ENCODE data around the gene MAST4. TPM values are rescaled to one million over a fixed set of nuclear protein-coding genes. Genes with fewer than 3 reads are reported as not detected.

Gene MAST4
- total RNA-seq, 5 donors from 2014 or later (not counting 1 experiment from before 2014, with no cell fraction given), result 26.1 to 35.5 (median 32.0) TPM

DNA sequence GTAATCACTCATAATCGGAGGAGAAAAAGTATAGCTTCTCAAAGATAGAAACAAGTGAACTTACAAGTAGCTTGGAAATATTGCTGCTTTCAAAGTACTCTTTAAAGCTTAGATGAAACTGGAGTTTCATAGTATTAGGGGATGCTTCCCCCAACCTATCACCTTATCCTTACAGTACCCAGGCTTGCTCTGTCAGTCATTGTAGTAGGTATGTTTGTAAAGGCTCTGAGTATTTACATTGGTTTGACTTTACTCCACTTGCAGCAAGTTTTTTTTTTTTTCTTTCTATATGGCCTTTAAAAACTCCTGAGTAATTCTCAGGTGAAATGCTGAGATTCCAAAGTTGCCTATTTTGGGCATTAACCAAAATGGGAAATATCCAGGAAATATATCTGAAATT is 515.6 kb downstream of the MAST4 start:
- Mint-ChIP-seq H3K36me3 (peaks cover 48% of the 10 kb centered on the region), H3K27ac (no peak overlapping the region), H3K27me3 (no peaks in the 10 kb centered on the region), H3K9me3 (no peaks in the 10 kb centered on the region), H3K4me1 (no peaks in the 10 kb centered on the region), H3K4me3 (no peak overlapping the region)
- ATAC-seq (replicated peaks in 1 of 4), result no peak
- CTCF ChIA-PET, result no interaction called here
- H3K4me3 ChIP-seq (ENCODE audit: control insufficient read depth in 1 of 2, extremely low read depth in 1 of 2, low read length in 1 of 2), result no peak overlapping the region
- no peaks in the 10 kb centered on the region for H3K4me1 ChIP-seq (ENCODE audit: control insufficient read depth in 1 of 2, extremely low read depth in 1 of 2, insufficient read depth in 2 of 2, low read length in 2 of 2)
- no peaks in the 10 kb centered on the region for H3K9me3 ChIP-seq
- H3K36me3 ChIP-seq (ENCODE audit: control insufficient read depth in 2 of 2, extremely low read depth in 1 of 2, insufficient read depth in 1 of 2, low read length in 1 of 2), result peaks cover 7 to 26% of the 10 kb centered on the region in 2 donors
- no peaks in the 10 kb centered on the region for H3K27me3 ChIP-seq (replicated peaks in 1 of 2; ENCODE audit: control insufficient read depth in 2 of 2, extremely low read depth in 1 of 2, insufficient read depth in 2 of 2, low read length in 1 of 2)
- DNase-seq, result no peak
- WGBS (ENCODE audit: insufficient coverage), result no CpG with 5 or more reads among the region's 1 CpG
- POLR2A ChIA-PET, result no interaction called here
- H3K27ac ChIP-seq (ENCODE audit: low read length), result no peak overlapping the region

DNA sequence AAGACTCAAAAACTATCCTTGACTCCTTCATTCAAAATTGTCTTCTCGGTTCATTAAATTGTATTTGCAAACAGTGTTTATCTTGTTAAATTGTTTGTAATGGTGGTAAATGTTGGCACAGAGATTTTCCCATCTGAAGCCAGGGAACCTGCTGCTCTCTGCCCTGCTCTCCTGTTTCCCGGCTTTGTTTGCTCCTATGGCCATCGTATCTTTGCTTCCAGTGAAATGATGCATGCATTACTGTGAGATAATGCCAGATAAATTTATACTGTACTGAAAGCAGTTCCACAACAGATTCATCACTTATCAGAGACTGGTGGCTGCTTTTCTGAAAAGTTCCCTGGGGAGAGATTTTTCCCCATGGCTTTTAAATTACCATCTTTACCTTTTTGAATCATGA is 519.1 kb downstream of the MAST4 start:
- H3K4me1 ChIP-seq (ENCODE audit: control insufficient read depth in 1 of 2, extremely low read depth in 1 of 2, insufficient read depth in 2 of 2, low read length in 2 of 2), result no peaks in the 10 kb centered on the region
- POLR2A ChIA-PET, result no interaction called here
- WGBS (ENCODE audit: insufficient coverage), result no CpG with 5 or more reads among the region's 3 CpGs
- Mint-ChIP-seq H3K4me3 (no peak overlapping the region), H3K27ac (no peak overlapping the region), H3K9me3 (no peaks in the 10 kb centered on the region), H3K27me3 (no peaks in the 10 kb centered on the region), H3K4me1 (no peaks in the 10 kb centered on the region), H3K36me3 (peaks cover 53% of the 10 kb centered on the region)
- no peak for DNase-seq
- no peak for ATAC-seq (replicated peaks in 1 of 4)
- no peaks in the 10 kb centered on the region for H3K9me3 ChIP-seq
- H3K36me3 ChIP-seq (ENCODE audit: control insufficient read depth in 2 of 2, extremely low read depth in 1 of 2, insufficient read depth in 1 of 2, low read length in 1 of 2), result peaks cover 7 to 19% of the 10 kb centered on the region in 2 donors
- CTCF ChIA-PET, result no interaction called here
- H3K27me3 ChIP-seq (replicated peaks in 1 of 2; ENCODE audit: control insufficient read depth in 2 of 2, extremely low read depth in 1 of 2, insufficient read depth in 2 of 2, low read length in 1 of 2), result no peaks in the 10 kb centered on the region
- H3K27ac ChIP-seq (ENCODE audit: low read length), result no peak overlapping the region
- H3K4me3 ChIP-seq (ENCODE audit: control insufficient read depth in 1 of 2, extremely low read depth in 1 of 2, low read length in 1 of 2), result no peak overlapping the region

- DNase-seq, result no peak
- Histone ChIP-seq H3K36me3 (ENCODE audit: control insufficient read depth in 2 of 2, extremely low read depth in 1 of 2, insufficient read depth in 1 of 2, low read length in 1 of 2) (peaks cover 7 to 17% of the 10 kb centered on the region in 2 donors), H3K27me3 (replicated peaks in 1 of 2; ENCODE audit: control insufficient read depth in 2 of 2, extremely low read depth in 1 of 2, insufficient read depth in 2 of 2, low read length in 1 of 2) (no peaks in the 10 kb centered on the region), H3K27ac (ENCODE audit: low read length) (no peak overlapping the region), H3K4me1 (ENCODE audit: control insufficient read depth in 1 of 2, extremely low read depth in 1 of 2, insufficient read depth in 2 of 2, low read length in 2 of 2) (no peaks in the 10 kb centered on the region), H3K4me3 (ENCODE audit: control insufficient read depth in 1 of 2, extremely low read depth in 1 of 2, low read length in 1 of 2) (no peak overlapping the region), H3K9me3 (no peaks in the 10 kb centered on the region)
- POLR2A ChIA-PET, result no interaction called here
- H3K27me3 Mint-ChIP-seq, result no peaks in the 10 kb centered on the region
- CTCF ChIA-PET, result interaction anchor here in 1 of 2 donors (0.7 kb wide), 1 partner anchor 497 kb away, joined by 4 read pairs; no protein-coding TSS in a partner anchor
- H3K27ac Mint-ChIP-seq, result no peak overlapping the region
- no peak for ATAC-seq (replicated peaks in 1 of 4)
- H3K9me3 Mint-ChIP-seq, result no peaks in the 10 kb centered on the region
- peaks cover 52% of the 10 kb centered on the region for H3K36me3 Mint-ChIP-seq
- no peak overlapping the region for H3K4me3 Mint-ChIP-seq
- no peaks in the 10 kb centered on the region for H3K4me1 Mint-ChIP-seq
- WGBS (ENCODE audit: insufficient coverage), result 100% methylated on average over 3 of the region's 3 CpGs
These were observed 519.6 kb downstream of the MAST4 start for GRCh38 chr5:67115817-67116216.

GRCh38 chr5:67118050-67118620 is 521.9 kb downstream of the MAST4 start:
- Mint-ChIP-seq H3K9me3 (no peaks in the 10 kb centered on the region), H3K36me3 (peaks cover 50% of the 10 kb centered on the region), H3K4me3 (no peak overlapping the region), H3K4me1 (no peaks in the 10 kb centered on the region), H3K27ac (no peak overlapping the region), H3K27me3 (no peaks in the 10 kb centered on the region)
- Histone ChIP-seq H3K9me3 (no peaks in the 10 kb centered on the region), H3K4me1 (ENCODE audit: control insufficient read depth in 1 of 2, extremely low read depth in 1 of 2, insufficient read depth in 2 of 2, low read length in 2 of 2) (no peaks in the 10 kb centered on the region), H3K36me3 (ENCODE audit: control insufficient read depth in 2 of 2, extremely low read depth in 1 of 2, insufficient read depth in 1 of 2, low read length in 1 of 2) (peaks cover 0 to 24% of the 10 kb centered on the region in 2 donors), H3K4me3 (ENCODE audit: control insufficient read depth in 1 of 2, extremely low read depth in 1 of 2, low read length in 1 of 2) (no peak overlapping the region), H3K27me3 (replicated peaks in 1 of 2; ENCODE audit: control insufficient read depth in 2 of 2, extremely low read depth in 1 of 2, insufficient read depth in 2 of 2, low read length in 1 of 2) (no peaks in the 10 kb centered on the region), H3K27ac (ENCODE audit: low read length) (no peak overlapping the region)
- 100% methylated on average over 2 of the region's 4 CpGs for WGBS (ENCODE audit: insufficient coverage)
- no peak for DNase-seq
- no peak for ATAC-seq (replicated peaks in 1 of 4)
- POLR2A ChIA-PET, result no interaction called here
- CTCF ChIA-PET, result interaction anchor here (0.5 to 1.1 kb wide), 2 partner anchors 11 to 198 kb away, joined by 3 read pairs; no protein-coding TSS in a partner anchor

DNA sequence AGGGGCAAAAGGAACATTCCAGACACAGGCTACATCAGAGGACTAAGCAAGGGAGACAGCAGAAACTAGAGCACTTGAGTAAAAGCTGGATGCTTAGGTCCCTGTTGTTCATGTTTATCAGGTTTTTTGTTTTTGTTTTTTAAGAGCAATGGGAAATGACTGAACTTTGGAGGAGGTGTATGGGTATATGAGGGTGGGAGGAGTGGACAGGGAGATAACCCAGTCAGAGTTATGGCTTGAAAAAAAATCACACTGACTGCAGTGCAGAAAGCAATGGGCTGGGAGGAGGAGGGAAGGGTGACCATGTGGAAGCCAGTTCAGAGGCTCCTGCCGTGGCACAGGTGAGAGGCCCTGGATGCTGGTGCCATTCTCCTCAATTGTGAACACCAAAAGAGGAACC is 522.8 kb downstream of the MAST4 start:
- 88% methylated on average over 1 of the region's 1 CpG for WGBS (ENCODE audit: insufficient coverage)
- Mint-ChIP-seq H3K36me3 (peaks cover 52% of the 10 kb centered on the region), H3K9me3 (no peaks in the 10 kb centered on the region), H3K27me3 (no peaks in the 10 kb centered on the region), H3K27ac (peak overlapping the region in 1 of 2 donors; percentile 19), H3K4me3 (no peak overlapping the region), H3K4me1 (no peaks in the 10 kb centered on the region)
- no peaks in the 10 kb centered on the region for H3K27me3 ChIP-seq (replicated peaks in 1 of 2; ENCODE audit: control insufficient read depth in 2 of 2, extremely low read depth in 1 of 2, insufficient read depth in 2 of 2, low read length in 1 of 2)
- ChIA-PET POLR2A (interaction anchor here in 1 of 2 donors (0.6 kb wide), 1 partner anchor 1869 kb away, joined by 4 read pairs; no protein-coding TSS in a partner anchor), CTCF (interaction anchor here in 1 of 2 donors (1.1 kb wide), 1 partner anchor 12 kb away, joined by 3 read pairs; no protein-coding TSS in a partner anchor)
- H3K36me3 ChIP-seq (ENCODE audit: control insufficient read depth in 2 of 2, extremely low read depth in 1 of 2, insufficient read depth in 1 of 2, low read length in 1 of 2), result peaks cover 0 to 19% of the 10 kb centered on the region in 2 donors
- DNase-seq (no peak), ATAC-seq (replicated peaks in 1 of 4) (no peak)
- no peak overlapping the region for H3K4me3 ChIP-seq (ENCODE audit: control insufficient read depth in 1 of 2, extremely low read depth in 1 of 2, low read length in 1 of 2)
- no peaks in the 10 kb centered on the region for H3K4me1 ChIP-seq (ENCODE audit: control insufficient read depth in 1 of 2, extremely low read depth in 1 of 2, insufficient read depth in 2 of 2, low read length in 2 of 2)
- no peaks in the 10 kb centered on the region for H3K9me3 ChIP-seq
- no peak overlapping the region for H3K27ac ChIP-seq (ENCODE audit: low read length)

GRCh38 chr5:67120032-67120431 is 523.8 kb downstream of the MAST4 start:
- DNase-seq, result no peak
- H3K27ac ChIP-seq (ENCODE audit: low read length), result no peak overlapping the region
- CTCF ChIA-PET, result no interaction called here
- no peaks in the 10 kb centered on the region for H3K27me3 ChIP-seq (replicated peaks in 1 of 2; ENCODE audit: control insufficient read depth in 2 of 2, extremely low read depth in 1 of 2, insufficient read depth in 2 of 2, low read length in 1 of 2)
- POLR2A ChIA-PET, result no interaction called here
- Mint-ChIP-seq H3K4me3 (no peak overlapping the region), H3K4me1 (no peaks in the 10 kb centered on the region), H3K36me3 (peaks cover 61% of the 10 kb centered on the region), H3K9me3 (no peaks in the 10 kb centered on the region), H3K27ac (no peak overlapping the region), H3K27me3 (no peaks in the 10 kb centered on the region)
- peaks cover 0 to 17% of the 10 kb centered on the region in 2 donors for H3K36me3 ChIP-seq (ENCODE audit: control insufficient read depth in 2 of 2, extremely low read depth in 1 of 2, insufficient read depth in 1 of 2, low read length in 1 of 2)
- no peaks in the 10 kb centered on the region for H3K4me1 ChIP-seq (ENCODE audit: control insufficient read depth in 1 of 2, extremely low read depth in 1 of 2, insufficient read depth in 2 of 2, low read length in 2 of 2)
- no peak overlapping the region for H3K4me3 ChIP-seq (ENCODE audit: control insufficient read depth in 1 of 2, extremely low read depth in 1 of 2, low read length in 1 of 2)
- no peak for ATAC-seq (replicated peaks in 1 of 4)
- no peaks in the 10 kb centered on the region for H3K9me3 ChIP-seq

- WGBS (ENCODE audit: insufficient coverage), result 100% methylated on average over 3 of the region's 7 CpGs
- no peak overlapping the region for H3K4me3 ChIP-seq (ENCODE audit: control insufficient read depth in 1 of 2, extremely low read depth in 1 of 2, low read length in 1 of 2)
- POLR2A ChIA-PET, result no interaction called here
- DNase-seq (no peak), ATAC-seq (replicated peaks in 1 of 4) (no peak)
- Mint-ChIP-seq H3K4me3 (no peak overlapping the region), H3K36me3 (peaks cover 80% of the 10 kb centered on the region), H3K27me3 (no peaks in the 10 kb centered on the region), H3K9me3 (no peaks in the 10 kb centered on the region), H3K4me1 (peaks cover 6 to 14% (median 11%) of the 10 kb centered on the region in 3 donors), H3K27ac (no peak overlapping the region)
- CTCF ChIA-PET, result no interaction called here
- H3K27ac ChIP-seq (ENCODE audit: low read length), result no peak overlapping the region
- H3K36me3 ChIP-seq (ENCODE audit: control insufficient read depth in 2 of 2, extremely low read depth in 1 of 2, insufficient read depth in 1 of 2, low read length in 1 of 2), result peaks cover 0 to 17% of the 10 kb centered on the region in 2 donors
- H3K9me3 ChIP-seq, result no peaks in the 10 kb centered on the region
- H3K4me1 ChIP-seq (ENCODE audit: control insufficient read depth in 1 of 2, extremely low read depth in 1 of 2, insufficient read depth in 2 of 2, low read length in 2 of 2), result no peaks in the 10 kb centered on the region
- no peaks in the 10 kb centered on the region for H3K27me3 ChIP-seq (replicated peaks in 1 of 2; ENCODE audit: control insufficient read depth in 2 of 2, extremely low read depth in 1 of 2, insufficient read depth in 2 of 2, low read length in 1 of 2)
These were observed 527.6 kb downstream of the MAST4 start for GRCh38 chr5:67123819-67124218.
